ENCODE data around the gene SHOX. TPM values are rescaled to one million over a fixed set of nuclear protein-coding genes. Genes with fewer than 3 reads are reported as not detected.
"Not testable (repeated sequence)": the region's sequence is repeated elsewhere in the genome, so short reads cannot be mapped to it uniquely, and the experiment has no call there.

Gene SHOX
- total RNA-seq, result not detected
- long read RNA-seq, result 0 reads

GRCh38 chrX:630612-631496 is at the start of gene SHOX:
SHOX (plus strand) TSS chrX:630791; CDS start chrX:630898, 107 bp downstream.
- DNase-seq (ENCODE audit: missing footprints) (no peak), ATAC-seq (no peak)
- intact Hi-C loops (cut with DNase I), result no loop called here

GRCh38 chrX:581066-581465 is 49.5 kb upstream of the SHOX start:
- no peak for DNase-seq (ENCODE audit: missing footprints)
- intact Hi-C loops (cut with DNase I), result no loop called here
- ATAC-seq, result no peak

- no peak for ATAC-seq
Measured at GRCh38 chrX:581720-582298, 48.8 kb upstream of the SHOX start.

GRCh38 chrX:584572-584971 is 46.0 kb upstream of the SHOX start:
- ATAC-seq, result no peak
- intact Hi-C loops (cut with DNase I), result no loop called here
- DNase-seq (ENCODE audit: missing footprints), result no peak

More at GRCh38 chrX:581720-582298, 48.8 kb upstream of the SHOX start:
- intact Hi-C loops (cut with DNase I), result no loop called here
- DNase-seq (ENCODE audit: missing footprints), result no peak

- intact Hi-C loops (cut with DNase I), result no loop called here
- DNase-seq (ENCODE audit: missing footprints), result no peak
- no peak for ATAC-seq
Measured at GRCh38 chrX:585115-585808, 45.3 kb upstream of the SHOX start.

GRCh38 chrX:586351-586750 is 44.2 kb upstream of the SHOX start:
- ATAC-seq (no peak), DNase-seq (ENCODE audit: missing footprints) (no peak)
- intact Hi-C loops (cut with DNase I), result no loop called here

GRCh38 chrX:589261-589660 is 41.3 kb upstream of the SHOX start:
- ATAC-seq; intact Hi-C loops (cut with DNase I); DNase-seq (ENCODE audit: missing footprints): not testable (repeated sequence)

- DNase-seq (ENCODE audit: missing footprints) (no peak), ATAC-seq (no peak)
- intact Hi-C loops (cut with DNase I), result no loop called here
Measured at GRCh38 chrX:590693-591404, 39.7 kb upstream of the SHOX start.

- DNase-seq (ENCODE audit: missing footprints) (no peak), ATAC-seq (no peak)
- intact Hi-C loops (cut with DNase I), result no loop called here
Measured at GRCh38 chrX:599837-600715, 30.5 kb upstream of the SHOX start.

- DNase-seq (ENCODE audit: missing footprints); intact Hi-C loops (cut with DNase I); ATAC-seq: not testable (repeated sequence)
Measured at GRCh38 chrX:603029-603428, 27.6 kb upstream of the SHOX start.

GRCh38 chrX:604616-605015 is 26.0 kb upstream of the SHOX start:
- ATAC-seq; intact Hi-C loops (cut with DNase I); DNase-seq (ENCODE audit: missing footprints): not testable (repeated sequence)

- intact Hi-C loops (cut with DNase I); DNase-seq (ENCODE audit: missing footprints); ATAC-seq: not testable (repeated sequence)
Measured at GRCh38 chrX:608088-608487, 22.5 kb upstream of the SHOX start.

- ATAC-seq (no peak), DNase-seq (ENCODE audit: missing footprints) (no peak)
- intact Hi-C loops (cut with DNase I), result no loop called here
Measured at GRCh38 chrX:614136-614535, 16.5 kb upstream of the SHOX start.

- DNase-seq (ENCODE audit: missing footprints) (no peak), ATAC-seq (no peak)
- intact Hi-C loops (cut with DNase I), result no loop called here
Measured at GRCh38 chrX:617401-617800, 13.2 kb upstream of the SHOX start.

GRCh38 chrX:617891-618290 is 12.7 kb upstream of the SHOX start:
- ATAC-seq (no peak), DNase-seq (ENCODE audit: missing footprints) (no peak)
- intact Hi-C loops (cut with DNase I), result no loop called here

- DNase-seq (ENCODE audit: missing footprints); intact Hi-C loops (cut with DNase I); ATAC-seq: not testable (repeated sequence)
Measured at GRCh38 chrX:618304-618703, 12.3 kb upstream of the SHOX start.

GRCh38 chrX:618761-619450 is 11.7 kb upstream of the SHOX start:
- intact Hi-C loops (cut with DNase I), result no loop called here
- DNase-seq (ENCODE audit: missing footprints), result no peak
- no peak for ATAC-seq

- DNase-seq (ENCODE audit: missing footprints) (no peak), ATAC-seq (no peak)
- intact Hi-C loops (cut with DNase I), result no loop called here
Measured at GRCh38 chrX:619451-619811, 11.2 kb upstream of the SHOX start.

All from Right ventricle myocardium inferior (tissue), 1 donor.